ENCODE results near the gene EXTL2.
A peak's percentile ranks its signal among the peaks of the same experiment; 100 is the strongest.

Gene EXTL2

GRCh38 chr1:100866041-100866900 is 28.4 kb downstream of the EXTL2 start:
- no peak overlapping the region for H3K27ac ChIP-seq (replicated peaks)
- H3K4me3 ChIP-seq (replicated peaks; ENCODE audit: insufficient read depth, low read length), result no peak overlapping the region
- TF ChIP-seq CTCF (IDR thresholded peaks at IDR 0.05; ENCODE audit: insufficient read depth, low read length), result peak; percentile 38
- TF ChIP-seq SPI1 (IDR thresholded peaks at IDR 0.05; ENCODE audit: borderline replicate concordance, low read depth), result no peak
- peak in 1 of 2 experiments; percentile 28 for DNase-seq (ENCODE audit: low read depth in 1 of 2, low spot score in 1 of 2)
- no peaks in the 10 kb centered on the region for H3K27me3 ChIP-seq (ENCODE audit: insufficient read depth, poor library complexity, severe bottlenecking)

GRCh38 chr1:100862591-100862990 is 32.1 kb downstream of the EXTL2 start:
- DNase-seq (ENCODE audit: low read depth in 1 of 2, low spot score in 1 of 2), result no peak
- TF ChIP-seq SPI1 (IDR thresholded peaks at IDR 0.05; ENCODE audit: borderline replicate concordance, low read depth) (no peak), GABPA (IDR thresholded peaks at IDR 0.05; ENCODE audit: low read depth) (no peak), REST (IDR thresholded peaks at IDR 0.05; ENCODE audit: insufficient replicate concordance, low read depth) (no peak), POLR2AphosphoS5 (IDR thresholded peaks at IDR 0.05; ENCODE audit: low read depth) (no peak), CTCF (IDR thresholded peaks at IDR 0.05; ENCODE audit: insufficient read depth, low read length) (no peak)
- Histone ChIP-seq H3K4me3 (replicated peaks; ENCODE audit: insufficient read depth, low read length) (no peak overlapping the region), H3K27ac (replicated peaks) (no peak overlapping the region), H3K27me3 (ENCODE audit: insufficient read depth, poor library complexity, severe bottlenecking) (no peaks in the 10 kb centered on the region)

- TF ChIP-seq REST (IDR thresholded peaks at IDR 0.05; ENCODE audit: insufficient replicate concordance, low read depth) (no peak), SPI1 (IDR thresholded peaks at IDR 0.05; ENCODE audit: borderline replicate concordance, low read depth) (no peak), GABPA (IDR thresholded peaks at IDR 0.05; ENCODE audit: low read depth) (no peak), CTCF (IDR thresholded peaks at IDR 0.05; ENCODE audit: insufficient read depth, low read length) (no peak), POLR2AphosphoS5 (IDR thresholded peaks at IDR 0.05; ENCODE audit: low read depth) (no peak)
- no peak for DNase-seq (ENCODE audit: low read depth in 1 of 2, low spot score in 1 of 2)
- no peak overlapping the region for H3K4me3 ChIP-seq (replicated peaks; ENCODE audit: insufficient read depth, low read length)
- H3K27me3 ChIP-seq (ENCODE audit: insufficient read depth, poor library complexity, severe bottlenecking), result no peaks in the 10 kb centered on the region
- H3K27ac ChIP-seq (replicated peaks), result no peak overlapping the region
These were observed 33.3 kb downstream of the EXTL2 start for GRCh38 chr1:100861379-100861778.
